Esophagus muscularis mucosa (tissue), 4 donors: ENCODE measurements around the gene CDH18. TPM values are rescaled to one million over a fixed set of nuclear protein-coding genes. Genes with fewer than 3 reads are reported as not detected.

Source experiments
- DNase-seq: peaks from one replicate; pipeline ENCODE4 v3.0.0-alpha.2; 2017; ENCODE audit errors: extremely low spot score
- H3K27ac ChIP-seq, 4 donors: fragments of 200-600 bp; sonication (generic); replicated peaks in 1 of 4; 1 replicate in 3 of 4; 2 replicates in 1 of 4; pipeline ENCODE4 v1.5.1; 2016 to 2019; ENCODE audit warnings: mild to moderate bottlenecking in 1 of 4
- H3K27me3 ChIP-seq, 4 donors: fragments of 200-600 bp; sonication (generic); one replicate each; pipeline versions ENCODE4 v1.5.1 to v1.6.0; 2016 to 2019
- H3K36me3 ChIP-seq, 4 donors: fragments of 200-600 bp; sonication (generic); one replicate each; pipeline ENCODE4 v1.5.1; 2016 to 2019
- H3K4me1 ChIP-seq, 4 donors: fragments of 200-600 bp; sonication (generic); one replicate each; pipeline ENCODE4 v1.5.1; 2016 to 2019
- H3K4me3 ChIP-seq, 4 donors: fragments of 200-600 bp; sonication (generic); 1 replicate in 2 of 4; 2 replicates in 2 of 4; pipeline ENCODE4 v1.5.1; 2016 to 2019; ENCODE audit warnings: mild to moderate bottlenecking in 4 of 4, moderate library complexity in 1 of 4
- H3K9me3 ChIP-seq, 4 donors: fragments of 200-600 bp; sonication (generic); 1 replicate in 3 of 4; 2 replicates in 1 of 4; pipeline ENCODE4 v1.5.1; 2016 to 2019
- CTCF ChIP-seq, 3 experiments: fragments of 200-600 bp in 2 of 3; fragments of 450-650 bp in 1 of 3; sonication (generic) in 2 of 3; IDR thresholded peaks; one replicate each; pipeline ENCODE4 v1.5.1; 2017 to 2019; ENCODE audit warnings: antibody characterized with exemption in 3 of 3, mild to moderate bottlenecking in 2 of 3, moderate library complexity in 1 of 3
- EP300 ChIP-seq: sonication (generic); formaldehyde crosslinking; IDR thresholded peaks from one replicate; pipeline ENCODE4 v1.6.1; 2017; ENCODE audit warnings: antibody characterized with exemption
- POLR2A ChIP-seq: fragments of 450-650 bp; IDR thresholded peaks from one replicate; pipeline ENCODE4 v1.6.1; 2017; ENCODE audit warnings: antibody characterized with exemption, moderate library complexity, mild to moderate bottlenecking, low read depth
- POLR2AphosphoS5 ChIP-seq, 2 donors: sonication (generic); formaldehyde crosslinking; IDR thresholded peaks; one replicate each; pipeline ENCODE4 v1.6.1; 2017; ENCODE audit warnings: antibody characterized with exemption in 2 of 2
- WGBS: methylation state at CpG from one replicate; pipeline ENCODE4 v1.1.5; 2018; 5-methylcytosine and 5-hydroxymethylcytosine counted together
- intact Hi-C: fragments of 100-400 bp; cut with DNase I; formaldehyde crosslinking; loops from one replicate; pipeline ENCODE4 v1.15.1; 2023
- total RNA-seq, 4 donors: library from RNA; depleted of rRNA; stranded (reverse); fragments of >200 nt; gene quantifications; one replicate each; pipeline versions ENCODE4 v1.1.0 to v1.2.1, GENCODE V29; 2016

CDH18 gene
- total RNA-seq, 4 donors from 2014 or later: under 0.01 to 0.65 TPM; not detected in 2

- no peak for DNase-seq
- Histone ChIP-seq H3K36me3 (no peaks in the 10 kb centered on the region), H3K9me3 (no peaks in the 10 kb centered on the region), H3K27ac (no peak overlapping the region), H3K27me3 (no peaks in the 10 kb centered on the region), H3K4me3 (no peak overlapping the region), H3K4me1 (no peaks in the 10 kb centered on the region)
- WGBS: 44% methylated on average over 2 of the region's 2 CpGs
- intact Hi-C loops: no loop called here
- TF ChIP-seq EP300 (no peak), POLR2AphosphoS5 (IDR thresholded peaks at IDR 0.05) (no peak)
These were observed 10.9 kb downstream of the CDH18 start for GRCh38 chr5:19977099-19977498.

- no peak for TF ChIP-seq POLR2A
- TF ChIP-seq EP300: no peak
- TF ChIP-seq POLR2AphosphoS5 (IDR thresholded peaks at IDR 0.05): no peak
- no peak for TF ChIP-seq CTCF (IDR thresholded peaks at IDR 0.05)
- 68% methylated on average over 4 of the region's 4 CpGs for WGBS
- H3K36me3 ChIP-seq: no peaks in the 10 kb centered on the region
- no peak overlapping the region for H3K27ac ChIP-seq
- no peaks in the 10 kb centered on the region for H3K27me3 ChIP-seq
- H3K9me3 ChIP-seq: no peaks in the 10 kb centered on the region
- no peak overlapping the region for H3K4me3 ChIP-seq
- intact Hi-C loops: no loop called here
- no peaks in the 10 kb centered on the region for H3K4me1 ChIP-seq
- DNase-seq: no peak
These were observed 12.2 kb downstream of the CDH18 start for GRCh38 chr5:19975795-19976194.

DNA sequence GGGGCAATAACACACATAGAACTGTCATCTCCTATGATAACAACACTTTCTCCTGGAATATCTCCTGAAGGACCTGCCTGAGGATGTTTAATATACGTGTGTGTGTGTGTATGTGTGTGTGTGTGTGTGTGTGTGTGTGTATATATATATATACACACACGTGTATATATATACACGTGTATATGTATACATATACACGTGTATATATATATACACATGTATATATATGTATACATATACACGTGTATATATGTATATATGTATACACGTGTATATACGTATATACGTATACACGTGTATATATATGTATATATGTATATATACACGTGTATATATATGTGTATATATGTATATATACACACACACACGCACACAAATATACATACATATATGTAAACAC, 27.5 kb downstream of the CDH18 start:
- Histone ChIP-seq H3K4me3 (no peak overlapping the region), H3K27ac (no peak overlapping the region), H3K9me3 (no peaks in the 10 kb centered on the region), H3K27me3 (no peaks in the 10 kb centered on the region), H3K4me1 (no peaks in the 10 kb centered on the region), H3K36me3 (no peaks in the 10 kb centered on the region)
- TF ChIP-seq EP300 (no peak), POLR2A (no peak), CTCF (IDR thresholded peaks at IDR 0.05) (no peak), POLR2AphosphoS5 (IDR thresholded peaks at IDR 0.05) (no peak)
- WGBS: 77% methylated on average over 11 of the region's 11 CpGs
- no peak for DNase-seq
- intact Hi-C loops: no loop called here

DNA sequence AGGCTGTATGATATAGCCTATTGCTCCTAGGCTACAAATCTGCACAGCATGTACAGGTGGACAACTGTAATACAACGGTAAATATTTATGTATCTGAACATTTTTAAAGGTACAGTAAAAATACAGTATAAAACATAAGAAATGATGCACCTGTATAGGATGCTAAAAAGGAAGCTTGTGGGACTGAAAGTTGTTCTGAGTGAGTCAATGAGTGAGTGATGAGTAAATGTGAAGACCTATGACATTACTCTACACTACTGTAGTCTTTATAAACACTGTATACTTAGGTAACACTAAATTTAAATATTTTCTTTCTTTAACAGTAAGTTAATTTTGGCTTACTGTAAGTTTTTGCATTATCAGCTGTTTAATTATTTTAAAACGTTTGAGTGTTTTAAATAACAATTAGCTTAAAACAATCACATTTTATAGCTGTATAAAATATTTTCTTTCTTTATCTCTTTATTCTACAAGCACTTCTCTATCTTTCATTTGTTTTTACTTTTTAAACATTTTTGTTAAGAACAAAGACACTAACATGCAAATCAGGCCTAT, 28.1 kb downstream of the CDH18 start:
- intact Hi-C loops: no loop called here

GRCh38 chr5:19950897-19951296, 37.1 kb downstream of the CDH18 start:
- DNase-seq: no peak
- Histone ChIP-seq H3K36me3 (no peaks in the 10 kb centered on the region), H3K27ac (no peak overlapping the region), H3K4me1 (no peaks in the 10 kb centered on the region), H3K4me3 (no peak overlapping the region), H3K9me3 (no peaks in the 10 kb centered on the region), H3K27me3 (no peaks in the 10 kb centered on the region)
- TF ChIP-seq CTCF (IDR thresholded peaks at IDR 0.05) (no peak), POLR2A (no peak), POLR2AphosphoS5 (IDR thresholded peaks at IDR 0.05) (no peak), EP300 (no peak)
- intact Hi-C loops: no loop called here

More for the DNA sequence above, 28.1 kb downstream of the CDH18 start:
- H3K36me3 ChIP-seq: no peaks in the 10 kb centered on the region
- TF ChIP-seq POLR2A (no peak), CTCF (IDR thresholded peaks at IDR 0.05) (no peak), EP300 (no peak), POLR2AphosphoS5 (IDR thresholded peaks at IDR 0.05) (no peak)
- H3K27ac ChIP-seq: no peak overlapping the region
- no peaks in the 10 kb centered on the region for H3K9me3 ChIP-seq
- WGBS: 69% methylated on average over 2 of the region's 2 CpGs
- H3K4me3 ChIP-seq: no peak overlapping the region
- H3K4me1 ChIP-seq: no peaks in the 10 kb centered on the region
- DNase-seq: no peak
- no peaks in the 10 kb centered on the region for H3K27me3 ChIP-seq
